MCF 10A (cell line): ENCODE data around the gene FKBP5. TPM values are rescaled to one million over a fixed set of nuclear protein-coding genes. Genes with fewer than 3 reads are reported as not detected.

Experiments used
- BruUV-seq: library from RNA; stranded (reverse); fragments of 400-500 nt; replicated peaks from 2 replicates; lab custom pipeline; 2021; lab: Mats Ljungman, UMichigan
- CTCF ChIA-PET: fragments of 300-600 bp; sonication (Branson Sonifier 250); formaldehyde crosslinking; extraction: SDS; loops from one replicate; lab custom pipeline; 2021; ENCODE audit warnings: antibody characterized with exemption, inconsistent platforms; lab: Yijun Ruan, JAX
- POLR2A ChIA-PET: fragments of 300-600, 350-650 bp; sonication (Branson Sonifier 250); formaldehyde crosslinking; extraction: SDS; loops from one replicate; lab custom pipeline; 2020; ENCODE audit warnings: antibody characterized with exemption, inconsistent platforms; lab: Yijun Ruan, JAX
- DNase-seq: peaks from one replicate; pipeline ENCODE4 v3.0.0-alpha.2; 2018; ENCODE audit not compliant: unreplicated experiment
- H3K27ac Mint-ChIP-seq: one replicate; pipeline ENCODE4 v1.8.0; 2022; ENCODE audit warnings: mild to moderate bottlenecking, low read depth, mixed read lengths; ENCODE audit not compliant: unreplicated experiment
- H3K27me3 Mint-ChIP-seq: one replicate; pipeline ENCODE4 v1.8.0; 2022; ENCODE audit warnings: mixed read lengths; ENCODE audit not compliant: insufficient read depth, unreplicated experiment
- H3K36me3 Mint-ChIP-seq: one replicate; pipeline ENCODE4 v1.8.0; 2022; ENCODE audit warnings: mild to moderate bottlenecking, moderate library complexity, mixed read lengths; ENCODE audit not compliant: insufficient read depth, unreplicated experiment
- H3K4me1 Mint-ChIP-seq: one replicate; pipeline ENCODE4 v1.8.0; 2022; ENCODE audit warnings: mixed read lengths; ENCODE audit not compliant: insufficient read depth, unreplicated experiment
- H3K4me3 Mint-ChIP-seq: one replicate; pipeline ENCODE4 v1.8.0; 2022; ENCODE audit warnings: mild to moderate bottlenecking, moderate library complexity, mixed read lengths; ENCODE audit not compliant: unreplicated experiment
- H3K9me3 Mint-ChIP-seq: one replicate; pipeline ENCODE4 v1.8.0; 2022; ENCODE audit warnings: mixed read lengths; ENCODE audit not compliant: unreplicated experiment
- CTCF ChIP-seq: fragments of 200-600 bp; IDR thresholded peaks from one replicate; pipeline ENCODE4 v1.8.0; 2022; ENCODE audit warnings: antibody characterized with exemption, mild to moderate bottlenecking; ENCODE audit not compliant: unreplicated experiment
- intact Hi-C: fragments of 100-400 bp; cut with micrococcal nuclease; formaldehyde crosslinking; loops from 2 replicates; pipeline ENCODE4 v1.14.1; 2022
- total RNA-seq: library from RNA; stranded (reverse); gene quantifications from 2 replicates; pipeline ENCODE4 v1.2.3, GENCODE V29; 2022

FKBP5 gene
- total RNA-seq, 1 experiment from 2014 or later, result 387 TPM

- intact Hi-C loops, result no loop called here
- Mint-ChIP-seq H3K27ac (no peak overlapping the region), H3K4me3 (no peak overlapping the region), H3K9me3 (no peaks in the 10 kb centered on the region), H3K36me3 (no peaks in the 10 kb centered on the region), H3K27me3 (peaks cover 12% of the 10 kb centered on the region), H3K4me1 (no peaks in the 10 kb centered on the region)
- DNase-seq, result no peak
- BruUV-seq, result no TSS peak
- POLR2A ChIA-PET, result no interaction called here
- TF ChIP-seq CTCF, result no peak
- CTCF ChIA-PET, result interaction anchor here (2.6 kb wide), 1 partner anchor 17 kb away, joined by 8 read pairs; no protein-coding TSS in a partner anchor
Observed at GRCh38 chr6:35534407-35535170, 154.1 kb downstream of the FKBP5 start.

GRCh38 chr6:35533981-35534380 is 154.7 kb downstream of the FKBP5 start:
- Mint-ChIP-seq H3K4me1 (no peaks in the 10 kb centered on the region), H3K9me3 (no peaks in the 10 kb centered on the region), H3K36me3 (no peaks in the 10 kb centered on the region), H3K4me3 (no peak overlapping the region), H3K27ac (no peak overlapping the region), H3K27me3 (peaks cover 12% of the 10 kb centered on the region)
- ChIA-PET CTCF (interaction anchor here (2.0 to 2.6 kb wide), 2 partner anchors 11 to 18 kb away, joined by 8 to 12 read pairs; no protein-coding TSS in a partner anchor), POLR2A (interaction anchor here (0.5 kb wide), 1 partner anchor 34 kb away, joined by 3 read pairs; no protein-coding TSS in a partner anchor)
- BruUV-seq, result no TSS peak
- intact Hi-C loops, result no loop called here
- TF ChIP-seq CTCF, result no peak
- no peak for DNase-seq

GRCh38 chr6:35532126-35532525 is 156.6 kb downstream of the FKBP5 start:
- Mint-ChIP-seq H3K4me1 (no peaks in the 10 kb centered on the region), H3K36me3 (no peaks in the 10 kb centered on the region), H3K27ac (no peak overlapping the region), H3K4me3 (no peak overlapping the region), H3K9me3 (no peaks in the 10 kb centered on the region), H3K27me3 (peaks cover 12% of the 10 kb centered on the region)
- TF ChIP-seq CTCF, result no peak
- no peak for DNase-seq
- intact Hi-C loops, result no loop called here
- CTCF ChIA-PET, result interaction anchor here (0.5 to 2.6 kb wide), 4 partner anchors 9 to 212 kb away, joined by 4 to 12 read pairs (median 8); no protein-coding TSS in a partner anchor
- no TSS peak for BruUV-seq
- POLR2A ChIA-PET, result interaction anchor here (0.6 to 1.5 kb wide), 3 partner anchors 37 to 273 kb away, joined by 3 to 4 read pairs (median 3); partner anchors contain the start of gene ZNF76

GRCh38 chr6:35524380-35525020 is 164.2 kb downstream of the FKBP5 start:
- Mint-ChIP-seq H3K9me3 (no peaks in the 10 kb centered on the region), H3K4me1 (peaks cover 4% of the 10 kb centered on the region), H3K4me3 (no peak overlapping the region), H3K27ac (no peak overlapping the region), H3K27me3 (no peaks in the 10 kb centered on the region), H3K36me3 (no peaks in the 10 kb centered on the region)
- intact Hi-C loops, result no loop called here
- ChIA-PET CTCF (interaction anchor here (0.6 to 6.6 kb wide), 9 partner anchors 9 to 219 kb away, joined by 3 to 90 read pairs (median 5); partner anchors contain the start of gene ARMC12), POLR2A (interaction anchor here (0.8 to 1.2 kb wide), 2 partner anchors 123 to 209 kb away, joined by 3 read pairs; no protein-coding TSS in a partner anchor)
- no peak for TF ChIP-seq CTCF
- no TSS peak for BruUV-seq
- no peak for DNase-seq
